ENCODE data around the gene SLC39A10. TPM values are rescaled to one million over a fixed set of nuclear protein-coding genes. Genes with fewer than 3 reads are reported as not detected.

SLC39A10 gene
- polyA plus RNA-seq, 1 of the 3 experiments (the other 2 are of a cell fraction), result 12.3 TPM

DNA sequence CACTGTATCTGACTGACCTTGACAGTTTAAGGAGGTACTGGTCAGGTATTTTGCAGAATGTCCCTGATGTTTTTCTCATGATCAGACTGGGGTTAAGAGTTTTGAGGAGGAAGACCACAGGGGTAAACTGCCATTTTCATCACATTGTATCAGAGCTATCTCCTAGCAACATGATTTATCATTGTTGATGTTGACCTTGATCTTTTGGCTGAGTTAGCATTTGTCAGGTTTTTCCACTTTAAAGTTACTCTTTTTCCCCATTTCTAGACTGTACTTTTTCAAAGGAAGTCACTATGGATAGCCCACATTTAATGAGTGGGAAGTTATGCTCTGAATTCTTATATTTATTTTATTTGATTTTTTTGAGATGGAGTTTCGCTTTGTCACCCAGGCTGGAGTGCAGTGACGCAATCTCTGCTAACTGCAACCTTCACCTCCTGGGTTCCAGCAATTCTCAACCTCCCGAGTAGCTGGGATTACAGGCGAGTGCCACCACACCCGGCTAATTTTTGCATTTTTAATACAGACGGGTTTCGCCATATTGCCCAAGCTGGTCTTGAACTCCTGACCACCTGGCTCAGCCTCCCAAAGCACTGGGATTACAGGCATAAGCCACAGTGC lies 17.7 kb upstream of the SLC39A10 start:
- Histone ChIP-seq H3K27ac (ENCODE audit: low read depth in 2 of 2, low read length in 1 of 2) (no peak overlapping the region), H2AFZ (ENCODE audit: low read depth) (no peak overlapping the region), H3F3A (replicated peaks; ENCODE audit: insufficient read depth) (peaks cover 3% of the 10 kb centered on the region), H3K36me3 (replicated peaks in 1 of 2; ENCODE audit: control insufficient read depth in 1 of 2, insufficient read depth in 2 of 2, low read length in 1 of 2) (no peaks in the 10 kb centered on the region), H3K27me3 (ENCODE audit: insufficient read depth) (no peaks in the 10 kb centered on the region), H3K4me3 (ENCODE audit: low read depth in 2 of 2, low read length in 1 of 2) (no peak overlapping the region), H3K79me2 (ENCODE audit: insufficient read depth) (no peaks in the 10 kb centered on the region), H3K4me2 (no peak overlapping the region), H4K20me1 (ENCODE audit: insufficient read depth) (no peaks in the 10 kb centered on the region), H3K4me1 (ENCODE audit: control insufficient read depth in 1 of 2, insufficient read depth in 2 of 2, low read depth in 1 of 2, low read length in 1 of 2) (no peaks in the 10 kb centered on the region), H3K9ac (no peak overlapping the region), H3K9me3 (no peaks in the 10 kb centered on the region), H3K9me2 (no peaks in the 10 kb centered on the region)
- ChIA-PET POLR2A (no interaction called here), CTCF (no interaction called here)
- no peak for TF ChIP-seq GABPA (IDR thresholded peaks at IDR 0.05; ENCODE audit: low read depth)
- TF ChIP-seq FOSL2 (IDR thresholded peaks at IDR 0.05; ENCODE audit: borderline replicate concordance, low read depth), result no peak
- TF ChIP-seq, protein P1, sequence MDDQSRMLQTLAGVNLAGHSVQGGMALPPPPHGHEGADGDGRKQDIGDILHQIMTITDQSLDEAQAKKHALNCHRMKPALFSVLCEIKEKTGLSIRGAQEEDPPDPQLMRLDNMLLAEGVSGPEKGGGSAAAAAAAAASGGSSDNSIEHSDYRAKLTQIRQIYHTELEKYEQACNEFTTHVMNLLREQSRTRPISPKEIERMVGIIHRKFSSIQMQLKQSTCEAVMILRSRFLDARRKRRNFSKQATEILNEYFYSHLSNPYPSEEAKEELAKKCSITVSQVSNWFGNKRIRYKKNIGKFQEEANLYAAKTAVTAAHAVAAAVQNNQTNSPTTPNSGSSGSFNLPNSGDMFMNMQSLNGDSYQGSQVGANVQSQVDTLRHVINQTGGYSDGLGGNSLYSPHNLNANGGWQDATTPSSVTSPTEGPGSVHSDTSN (IDR thresholded peaks at IDR 0.05), result no peak
- no peak for TF ChIP-seq RCOR1 (IDR thresholded peaks at IDR 0.05; ENCODE audit: low read length)
- TF ChIP-seq, protein P2, sequence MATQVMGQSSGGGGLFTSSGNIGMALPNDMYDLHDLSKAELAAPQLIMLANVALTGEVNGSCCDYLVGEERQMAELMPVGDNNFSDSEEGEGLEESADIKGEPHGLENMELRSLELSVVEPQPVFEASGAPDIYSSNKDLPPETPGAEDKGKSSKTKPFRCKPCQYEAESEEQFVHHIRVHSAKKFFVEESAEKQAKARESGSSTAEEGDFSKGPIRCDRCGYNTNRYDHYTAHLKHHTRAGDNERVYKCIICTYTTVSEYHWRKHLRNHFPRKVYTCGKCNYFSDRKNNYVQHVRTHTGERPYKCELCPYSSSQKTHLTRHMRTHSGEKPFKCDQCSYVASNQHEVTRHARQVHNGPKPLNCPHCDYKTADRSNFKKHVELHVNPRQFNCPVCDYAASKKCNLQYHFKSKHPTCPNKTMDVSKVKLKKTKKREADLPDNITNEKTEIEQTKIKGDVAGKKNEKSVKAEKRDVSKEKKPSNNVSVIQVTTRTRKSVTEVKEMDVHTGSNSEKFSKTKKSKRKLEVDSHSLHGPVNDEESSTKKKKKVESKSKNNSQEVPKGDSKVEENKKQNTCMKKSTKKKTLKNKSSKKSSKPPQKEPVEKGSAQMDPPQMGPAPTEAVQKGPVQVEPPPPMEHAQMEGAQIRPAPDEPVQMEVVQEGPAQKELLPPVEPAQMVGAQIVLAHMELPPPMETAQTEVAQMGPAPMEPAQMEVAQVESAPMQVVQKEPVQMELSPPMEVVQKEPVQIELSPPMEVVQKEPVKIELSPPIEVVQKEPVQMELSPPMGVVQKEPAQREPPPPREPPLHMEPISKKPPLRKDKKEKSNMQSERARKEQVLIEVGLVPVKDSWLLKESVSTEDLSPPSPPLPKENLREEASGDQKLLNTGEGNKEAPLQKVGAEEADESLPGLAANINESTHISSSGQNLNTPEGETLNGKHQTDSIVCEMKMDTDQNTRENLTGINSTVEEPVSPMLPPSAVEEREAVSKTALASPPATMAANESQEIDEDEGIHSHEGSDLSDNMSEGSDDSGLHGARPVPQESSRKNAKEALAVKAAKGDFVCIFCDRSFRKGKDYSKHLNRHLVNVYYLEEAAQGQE (IDR thresholded peaks at IDR 0.05; ENCODE audit: low read depth, low read length), result no peak
- no peak for TF ChIP-seq EP300 (IDR thresholded peaks at IDR 0.05; ENCODE audit: borderline replicate concordance in 1 of 2, low read depth in 1 of 2, low read length in 1 of 2)
- TF ChIP-seq, protein P3, sequence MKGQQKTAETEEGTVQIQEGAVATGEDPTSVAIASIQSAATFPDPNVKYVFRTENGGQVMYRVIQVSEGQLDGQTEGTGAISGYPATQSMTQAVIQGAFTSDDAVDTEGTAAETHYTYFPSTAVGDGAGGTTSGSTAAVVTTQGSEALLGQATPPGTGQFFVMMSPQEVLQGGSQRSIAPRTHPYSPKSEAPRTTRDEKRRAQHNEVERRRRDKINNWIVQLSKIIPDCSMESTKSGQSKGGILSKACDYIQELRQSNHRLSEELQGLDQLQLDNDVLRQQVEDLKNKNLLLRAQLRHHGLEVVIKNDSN (IDR thresholded peaks at IDR 0.05; ENCODE audit: borderline replicate concordance, low read depth), result no peak
- no peak for TF ChIP-seq TEAD4 (IDR thresholded peaks at IDR 0.05; ENCODE audit: borderline replicate concordance, insufficient read depth)
- no peak for TF ChIP-seq TAF1 (IDR thresholded peaks at IDR 0.05; ENCODE audit: borderline replicate concordance, low read depth, low read length)
- TF ChIP-seq FOXM1 (IDR thresholded peaks at IDR 0.05; ENCODE audit: low read depth), result no peak
- no peak for TF ChIP-seq ELF1 (IDR thresholded peaks at IDR 0.05)
- TF ChIP-seq GATA2 (CRISPR knock-in tag; IDR thresholded peaks at IDR 0.05), result no peak
- no peak for TF ChIP-seq RFX5 (IDR thresholded peaks at IDR 0.05; ENCODE audit: low read length)
- DNase-seq, result no peak
- 95% methylated on average over 7 of the region's 7 CpGs for WGBS (ENCODE audit: low lambda C conversion rate)
